ENCODE measurements around the gene PDK2. TPM values are rescaled to one million over a fixed set of nuclear protein-coding genes. Genes with fewer than 3 reads are reported as not detected.

PDK2 gene
- total and polyA plus RNA-seq, 12 donors = 88.1 to 337 (median 225) TPM

DNA sequence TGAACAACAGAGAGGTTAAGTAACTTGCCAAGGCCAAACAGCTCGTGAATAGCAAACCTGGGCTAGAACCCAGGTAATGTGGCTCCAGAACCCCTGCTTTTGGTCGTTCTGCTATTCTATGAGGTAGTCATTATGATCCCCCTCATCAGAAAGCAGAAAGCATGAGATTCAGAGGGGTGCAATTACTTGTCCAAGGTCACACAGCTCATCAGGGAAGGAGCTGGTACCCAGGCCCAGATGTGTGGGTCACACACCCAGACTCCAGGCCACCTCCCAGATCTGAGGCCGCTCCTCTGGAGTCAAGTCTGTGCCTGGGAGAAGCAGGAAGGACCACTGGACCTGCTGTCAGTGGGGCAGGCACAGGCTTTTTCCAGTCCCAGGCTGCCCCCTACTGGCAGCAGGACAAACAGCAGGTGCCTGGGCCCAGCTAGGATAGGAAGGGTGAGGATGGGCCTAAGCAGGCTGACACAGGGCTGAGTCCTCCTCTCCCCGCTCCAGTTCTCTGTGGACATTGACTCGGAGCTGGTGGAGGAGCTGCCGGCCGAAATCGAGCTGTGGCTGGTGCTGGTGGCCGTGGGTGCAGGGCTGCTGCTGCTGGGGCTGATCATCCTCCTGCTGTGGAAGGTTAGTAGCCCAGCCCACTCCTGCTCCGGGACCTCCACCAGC lies 7.8 kb upstream of the PDK2 start:
- no peak overlapping the region for H3K27ac ChIP-seq
- ATAC-seq = peak; percentile 76 to 93 (median 86)
- H3K4me3 ChIP-seq = no peak overlapping the region
- H3K4me1 ChIP-seq = no peaks in the 10 kb centered on the region
- peak; percentile 63 to 78 for DNase-seq
- peak; percentile 94 to 99 (median 96) for TF ChIP-seq CTCF (IDR thresholded peaks at IDR 0.05)
- 53 to 55% methylated on average over 10 of the region's 10 CpGs for WGBS, 2 donors
- no peaks in the 10 kb centered on the region for H3K9me3 ChIP-seq
- H3K36me3 ChIP-seq = peaks cover 0 to 46% (median 0%) of the 10 kb centered on the region in 9 donors
- H3K27me3 ChIP-seq = no peaks in the 10 kb centered on the region
- intact Hi-C loops (cut with DNase I) = loop anchor here in 9 of 10 donors (1.0 to 10.0 kb wide), 9 partner anchors 35 to 523 kb away; no protein-coding TSS in a partner anchor

GRCh38 chr17:50087912-50088405 lies 7.2 kb upstream of the PDK2 start:
- Histone ChIP-seq H3K9me3 (no peaks in the 10 kb centered on the region), H3K4me3 (no peak overlapping the region), H3K36me3 (peaks cover 0 to 40% (median 0%) of the 10 kb centered on the region in 9 donors), H3K27me3 (no peaks in the 10 kb centered on the region), H3K4me1 (no peaks in the 10 kb centered on the region), H3K27ac (no peak overlapping the region)
- no peak for TF ChIP-seq CTCF (IDR thresholded peaks at IDR 0.05)
- peak in 6 of 8 donors; percentile 8 to 49 (median 20) for ATAC-seq
- no peak for DNase-seq
- intact Hi-C loops (cut with DNase I) = loop anchor here (1.0 to 10.0 kb wide), 9 partner anchors 35 to 523 kb away; no protein-coding TSS in a partner anchor
- 86 to 89% methylated on average over 19 of the region's 19 CpGs for WGBS, 2 donors

GRCh38 chr17:50088952-50089825 lies 6.0 kb upstream of the PDK2 start:
- Histone ChIP-seq H3K4me3 (no peak overlapping the region), H3K4me1 (peaks cover 0 to 6% (median 3%) of the 10 kb centered on the region in 9 donors), H3K9me3 (no peaks in the 10 kb centered on the region), H3K36me3 (peaks cover 0 to 31% (median 0%) of the 10 kb centered on the region in 9 donors), H3K27ac (no peak overlapping the region), H3K27me3 (no peaks in the 10 kb centered on the region)
- no peak for ATAC-seq
- WGBS, 2 donors = 83 to 85% methylated on average over 25 of the region's 25 CpGs
- no peak for TF ChIP-seq CTCF (IDR thresholded peaks at IDR 0.05)
- intact Hi-C loops (cut with DNase I) = loop anchor here in 4 of 10 donors (2.0 to 10.0 kb wide), 4 partner anchors 62 to 524 kb away; no protein-coding TSS in a partner anchor
- DNase-seq = no peak

DNA sequence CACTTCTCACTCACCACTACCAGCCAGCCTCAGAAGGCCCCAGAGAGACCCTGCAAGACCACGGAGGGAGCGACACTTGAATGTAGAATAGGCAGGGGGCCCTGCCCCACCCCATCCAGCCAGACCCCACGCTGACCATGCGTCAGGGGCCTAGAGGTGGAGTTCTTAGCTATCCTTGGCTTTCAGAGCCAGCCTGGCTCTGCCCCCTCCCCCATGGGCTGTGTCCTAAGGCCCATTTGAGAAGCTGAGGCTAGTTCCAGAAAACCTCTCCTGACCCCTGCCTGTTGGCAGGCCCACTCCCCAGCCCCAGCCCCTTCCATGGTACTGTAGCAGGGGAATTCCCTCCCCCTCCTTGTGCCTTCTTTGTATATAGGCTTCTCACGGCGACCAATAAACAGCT lies 5.1 kb upstream of the PDK2 start:
- no peak for DNase-seq
- 85 to 87% methylated on average over 6 of the region's 6 CpGs for WGBS, 2 donors

More for the DNA sequence above, 5.1 kb upstream of the PDK2 start:
- peaks cover 0 to 31% (median 0%) of the 10 kb centered on the region in 9 donors for H3K36me3 ChIP-seq
- H3K4me1 ChIP-seq = peaks cover 0 to 11% (median 4%) of the 10 kb centered on the region in 9 donors
- ATAC-seq = no peak
- intact Hi-C loops (cut with DNase I) = loop anchor here in 8 of 10 donors (5.0 to 10.0 kb wide), 4 partner anchors 33 to 207 kb away; partner anchors contain the start of gene ITGA3 (in 2 of the 8)
- H3K4me3 ChIP-seq = no peak overlapping the region
- no peak overlapping the region for H3K27ac ChIP-seq
- no peaks in the 10 kb centered on the region for H3K27me3 ChIP-seq
- H3K9me3 ChIP-seq = no peaks in the 10 kb centered on the region
- no peak for TF ChIP-seq CTCF (IDR thresholded peaks at IDR 0.05)

Measured in heart right ventricle (tissue), 16 donors.